Thyroid gland (tissue), 4 donors: ENCODE results near the gene RPTOR. TPM values are rescaled to one million over a fixed set of nuclear protein-coding genes. Genes with fewer than 3 reads are reported as not detected.

Source experiments
- DNase-seq, 2 donors: peaks; one replicate each; pipeline ENCODE4 v3.0.0-alpha.2; 2019
- H3K27ac ChIP-seq, 3 donors: fragments of 200-600 bp; sonication (generic); 1 replicate in 2 of 3; 2 replicates in 1 of 3; pipeline ENCODE4 v1.5.1; 2016 to 2019; ENCODE audit warnings: mild to moderate bottlenecking in 1 of 3, moderate library complexity in 1 of 3
- H3K27me3 ChIP-seq: fragments of 200-600 bp; sonication (generic); one replicate; pipeline ENCODE4 v1.5.1; 2019
- H3K36me3 ChIP-seq, 2 donors: fragments of 200-600 bp; sonication (generic); one replicate each; pipeline ENCODE4 v1.5.1; 2016 to 2019
- H3K4me1 ChIP-seq, 2 donors: fragments of 200-600 bp; sonication (generic); one replicate each; pipeline ENCODE4 v1.5.1; 2017 to 2019
- H3K4me3 ChIP-seq, 3 donors: fragments of 200-600 bp; sonication (generic); replicated peaks in 1 of 3; 1 replicate in 2 of 3; 2 replicates in 1 of 3; pipeline ENCODE4 v1.5.1; 2016; ENCODE audit warnings: mild to moderate bottlenecking in 1 of 3
- H3K9me3 ChIP-seq: fragments of 200-600 bp; sonication (generic); one replicate; pipeline ENCODE4 v1.5.1; 2017
- CTCF ChIP-seq, 6 experiments: fragments of 200-600 bp in 3 of 6; fragments of 450-650 bp in 3 of 6; sonication (generic) in 3 of 6; IDR thresholded peaks; one replicate each; pipeline ENCODE4 v1.5.1; 2016 to 2019; ENCODE audit warnings: antibody characterized with exemption in 6 of 6, mild to moderate bottlenecking in 2 of 6, inconsistent platforms in 1 of 6, moderate library complexity in 1 of 6
- POLR2A ChIP-seq, 2 donors: fragments of 450-650 bp; IDR thresholded peaks; one replicate each; pipeline ENCODE4 v1.6.1; 2017; ENCODE audit warnings: antibody characterized with exemption in 2 of 2, mild to moderate bottlenecking in 2 of 2, moderate library complexity in 1 of 2
- WGBS, 2 donors: methylation state at CpG; one replicate each; pipeline ENCODE4 v1.1.5; 2017; 5-methylcytosine and 5-hydroxymethylcytosine counted together
- intact Hi-C: fragments of 100-400 bp; cut with DNase I; formaldehyde crosslinking; loops from one replicate; pipeline ENCODE4 v1.15.1; 2023
- total RNA-seq, 4 donors: library from RNA; depleted of rRNA; stranded (reverse); fragments of >200 nt; gene quantifications; one replicate each; pipeline ENCODE4 v1.2.3, GENCODE V29; 2016

Gene RPTOR
- total RNA-seq, 4 donors from 2014 or later, result 24.2 to 58.1 (median 34.5) TPM

GRCh38 chr17:80981062-80981902 is 436.6 kb downstream of the RPTOR start:
- H3K36me3 ChIP-seq, result no peaks in the 10 kb centered on the region
- DNase-seq, result no peak
- peaks cover 4% of the 10 kb centered on the region for H3K27me3 ChIP-seq
- H3K27ac ChIP-seq, result no peak overlapping the region
- H3K9me3 ChIP-seq, result no peaks in the 10 kb centered on the region
- peaks cover 4 to 7% of the 10 kb centered on the region in 2 donors for H3K4me1 ChIP-seq
- intact Hi-C loops, result loop anchor here (5.0 kb wide), 1 partner anchor 554 kb away; no protein-coding TSS in a partner anchor
- 12 to 13% methylated on average over 20 to 34 of the region's 65 CpGs for whole genome bisulfite sequencing, 2 donors
- TF ChIP-seq CTCF (IDR thresholded peaks at IDR 0.05), result peak in 5 of 6 experiments; percentile 39 to 80 (median 71)
- no peak for TF ChIP-seq POLR2A (IDR thresholded peaks at IDR 0.05)
- H3K4me3 ChIP-seq, result no peak overlapping the region

DNA sequence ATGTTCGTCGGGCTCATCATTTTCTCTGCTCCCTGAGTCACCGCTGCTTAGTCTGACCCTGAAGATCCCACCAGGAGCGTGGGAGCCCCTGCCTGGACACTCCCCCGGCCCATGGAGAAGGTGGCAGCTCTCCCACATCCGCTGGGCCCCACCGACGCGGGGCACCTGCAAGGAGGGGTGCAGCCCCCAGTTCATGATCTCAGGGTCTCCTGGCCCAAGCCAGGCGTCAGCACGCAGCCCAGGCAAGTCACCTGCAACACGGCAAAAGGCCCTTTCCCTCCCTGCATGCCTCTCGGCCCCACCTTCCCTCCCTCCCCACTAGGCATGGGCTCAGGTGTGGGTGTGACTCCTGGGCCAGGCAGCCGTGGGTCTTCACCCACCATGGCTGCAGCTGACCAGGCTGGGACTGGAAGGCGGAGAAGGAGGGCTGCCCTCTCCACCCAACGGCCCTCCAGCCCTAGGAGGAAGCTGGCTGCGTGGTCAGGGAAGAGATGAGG is 437.3 kb downstream of the RPTOR start:
- intact Hi-C loops, result loop anchor here (5.0 kb wide), 1 partner anchor 555 kb away; no protein-coding TSS in a partner anchor
- H3K27ac ChIP-seq, result no peak overlapping the region
- 64 to 76% methylated on average over 10 to 16 of the region's 17 CpGs for WGBS, 2 donors
- H3K4me1 ChIP-seq, result peaks cover 4 to 7% of the 10 kb centered on the region in 2 donors
- DNase-seq, result no peak
- TF ChIP-seq POLR2A (IDR thresholded peaks at IDR 0.05) (no peak), CTCF (IDR thresholded peaks at IDR 0.05) (no peak)
- no peaks in the 10 kb centered on the region for H3K36me3 ChIP-seq
- H3K27me3 ChIP-seq, result peaks cover 4% of the 10 kb centered on the region
- no peaks in the 10 kb centered on the region for H3K9me3 ChIP-seq
- H3K4me3 ChIP-seq, result no peak overlapping the region

- peaks cover 4 to 7% of the 10 kb centered on the region in 2 donors for H3K4me1 ChIP-seq
- no peak overlapping the region for H3K27ac ChIP-seq
- no peak for DNase-seq
- no peaks in the 10 kb centered on the region for H3K9me3 ChIP-seq
- no peak overlapping the region for H3K4me3 ChIP-seq
- WGBS, 2 donors, result 75 to 93% methylated on average over 11 to 16 of the region's 17 CpGs
- peaks cover 4% of the 10 kb centered on the region for H3K27me3 ChIP-seq
- intact Hi-C loops, result loop anchor here (5.0 kb wide), 1 partner anchor 555 kb away; no protein-coding TSS in a partner anchor
- no peak for TF ChIP-seq CTCF (IDR thresholded peaks at IDR 0.05)
- no peak for TF ChIP-seq POLR2A (IDR thresholded peaks at IDR 0.05)
- H3K36me3 ChIP-seq, result no peaks in the 10 kb centered on the region
Observed at GRCh38 chr17:80982426-80982974, 437.9 kb downstream of the RPTOR start.

- no peak overlapping the region for H3K4me3 ChIP-seq
- no peak for DNase-seq
- 70 to 78% methylated on average over 17 of the region's 17 CpGs for WGBS, 2 donors
- H3K36me3 ChIP-seq, result no peaks in the 10 kb centered on the region
- H3K4me1 ChIP-seq, result peaks cover 4 to 7% of the 10 kb centered on the region in 2 donors
- TF ChIP-seq POLR2A (IDR thresholded peaks at IDR 0.05) (no peak), CTCF (IDR thresholded peaks at IDR 0.05) (no peak)
- no peaks in the 10 kb centered on the region for H3K9me3 ChIP-seq
- intact Hi-C loops, result loop anchor here (5.0 kb wide), 1 partner anchor 556 kb away; no protein-coding TSS in a partner anchor
- peaks cover 4% of the 10 kb centered on the region for H3K27me3 ChIP-seq
- H3K27ac ChIP-seq, result no peak overlapping the region
Observed at GRCh38 chr17:80983545-80983944, 438.9 kb downstream of the RPTOR start.
